MM.1S (cell line): ENCODE data around the gene SPRED2.

ENCODE experiments used
- CTCF ChIP-seq: fragments of 300-600 bp; sonication (generic); IDR thresholded peaks from 2 replicates; pipeline ENCODE4 v1.5.1; 2016; ENCODE audit warnings: antibody characterized with exemption, low read length, mixed read lengths
- EZH2 ChIP-seq: fragments of 300-600 bp; sonication (generic); optimal IDR thresholded peaks from 2 replicates; pipeline ENCODE3; 2017; ENCODE audit warnings: low read depth, mild to moderate bottlenecking, antibody characterized with exemption, low read length, mixed read lengths

- TF ChIP-seq CTCF (no peak), EZH2 (no peak)
Observed at GRCh38 chr2:65479524-65479923, 47.1 kb upstream of the SPRED2 start.
